GM19043 (cell line): ENCODE results near the gene DNAJB1.
"Not testable (repeated sequence)": the region's sequence is repeated elsewhere in the genome, so short reads cannot be mapped to it uniquely, and the experiment has no call there.

Experiments used
- ATAC-seq: cut with Tn5 transposase; IDR thresholded peaks from one replicate; pipeline ENCODE4 v1.9.1; 2021; ENCODE audit warnings: low read depth; ENCODE audit not compliant: unreplicated experiment

The DNAJB1 gene

DNA sequence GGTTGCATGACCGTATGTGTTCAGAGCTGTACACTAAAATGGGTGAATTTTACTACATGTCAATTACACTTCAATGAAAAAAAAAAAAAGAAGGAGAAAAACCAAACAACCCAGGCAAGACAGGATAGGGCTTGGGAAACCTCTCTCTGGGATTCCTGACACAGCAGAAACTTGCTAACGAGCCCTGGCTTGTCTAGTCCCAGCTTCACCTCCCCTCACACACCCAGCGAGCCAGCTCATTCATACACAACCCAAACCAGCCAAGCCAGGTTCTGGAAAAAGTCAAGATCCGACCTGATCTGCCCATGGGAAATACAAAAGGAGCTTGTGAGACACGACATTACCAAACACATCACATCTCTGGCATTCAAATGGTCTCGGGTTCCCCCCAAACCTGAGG, 7.5 kb upstream of the DNAJB1 start:
- ATAC-seq, result no peak

DNA sequence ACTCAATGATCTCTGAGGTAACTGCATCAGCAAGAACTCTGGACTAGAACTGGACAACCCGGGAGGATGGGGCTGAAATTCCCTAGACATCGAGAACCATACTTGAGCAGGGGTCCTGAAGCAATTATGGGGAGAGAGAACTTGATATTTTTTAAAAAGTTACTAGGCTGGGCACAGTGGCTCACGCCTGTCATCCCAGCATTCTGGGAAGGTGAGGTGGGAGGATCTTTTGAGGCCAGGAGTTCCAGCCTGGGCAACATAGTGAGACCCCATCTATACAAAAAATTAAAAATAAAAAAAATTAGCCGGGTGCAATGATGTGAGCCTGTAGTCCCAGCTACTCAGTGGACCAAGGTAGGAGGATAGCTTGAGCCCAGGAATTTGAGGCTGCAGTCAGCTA, 2.3 kb upstream of the DNAJB1 start:
- no peak for ATAC-seq

DNA sequence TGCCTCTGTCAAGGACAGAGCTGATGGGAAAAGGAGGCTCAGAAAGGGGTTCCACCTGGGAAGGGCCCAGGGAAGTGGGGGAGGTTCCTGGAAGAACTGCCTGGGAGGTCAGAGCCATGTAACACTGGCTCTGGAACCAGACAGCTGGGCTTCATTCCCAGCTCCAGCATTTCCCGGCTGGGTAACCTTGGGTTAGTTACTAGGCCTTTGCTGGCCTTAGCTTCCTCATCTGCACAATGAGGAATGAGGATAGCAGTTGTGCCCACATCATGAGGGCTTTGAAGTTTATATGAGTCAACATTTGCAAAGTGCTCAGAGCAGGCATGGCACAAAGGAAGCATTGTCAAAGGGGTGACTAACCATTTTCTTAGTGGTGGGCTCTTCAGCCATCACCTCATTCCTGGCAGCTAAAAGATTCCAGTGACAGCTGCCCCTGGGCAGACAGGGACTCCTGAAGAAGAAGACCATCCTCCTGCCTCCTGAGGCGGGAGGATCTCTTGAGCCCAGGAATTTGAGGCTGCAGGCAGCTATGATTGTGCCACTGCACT, 1.7 kb upstream of the DNAJB1 start:
- no peak for ATAC-seq

DNA sequence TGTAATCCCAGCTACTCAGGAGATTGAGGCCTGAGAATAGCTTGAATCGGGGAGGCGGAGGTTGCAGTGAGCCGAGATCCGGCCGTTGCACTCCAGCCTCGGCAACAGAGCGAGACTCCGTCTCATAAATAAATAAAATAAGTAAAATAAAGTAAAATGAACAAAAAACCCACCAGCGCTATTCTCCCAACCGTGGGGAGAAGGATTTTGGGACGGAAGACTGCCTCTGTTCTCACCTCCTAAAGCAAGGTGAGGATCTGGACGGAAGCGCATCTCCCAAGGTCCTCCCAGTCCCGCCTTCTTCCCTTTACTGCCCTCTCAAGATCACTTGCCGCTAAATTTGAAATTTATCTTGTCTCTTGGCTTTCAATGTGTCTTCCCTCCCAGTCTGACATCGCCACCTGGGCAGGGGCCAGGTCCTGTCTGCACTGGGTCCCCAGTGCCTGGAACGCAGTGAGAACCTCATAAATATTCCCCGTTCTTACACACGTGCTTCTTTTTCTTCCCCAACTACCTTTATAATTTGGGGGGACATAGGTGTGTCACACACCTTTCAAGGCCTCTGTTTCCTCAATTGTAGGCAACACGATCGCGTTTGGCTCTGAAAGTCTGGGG, 1.2 kb upstream of the DNAJB1 start:
- ATAC-seq, result no peak

DNA sequence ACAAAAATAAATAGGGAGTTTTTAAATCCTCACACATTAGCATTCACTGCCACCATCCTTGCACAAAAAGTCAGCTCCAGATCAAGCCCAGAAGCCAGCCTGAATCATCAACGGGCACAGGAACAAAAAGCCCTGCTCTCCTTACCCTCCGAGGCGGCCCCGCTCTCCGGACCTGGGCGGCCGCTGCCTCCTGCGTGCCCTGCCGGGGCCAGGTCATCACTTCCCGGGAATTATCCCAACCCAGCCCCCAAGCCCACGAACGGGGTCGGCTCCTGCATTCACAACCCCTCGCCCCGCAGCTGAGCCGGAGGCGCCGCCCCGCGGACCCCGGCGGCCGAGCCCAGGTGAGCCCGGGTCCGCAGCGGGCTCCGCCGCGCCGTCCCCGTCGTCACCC, 754 bp downstream of the DNAJB1 start:
- no peak for ATAC-seq

DNA sequence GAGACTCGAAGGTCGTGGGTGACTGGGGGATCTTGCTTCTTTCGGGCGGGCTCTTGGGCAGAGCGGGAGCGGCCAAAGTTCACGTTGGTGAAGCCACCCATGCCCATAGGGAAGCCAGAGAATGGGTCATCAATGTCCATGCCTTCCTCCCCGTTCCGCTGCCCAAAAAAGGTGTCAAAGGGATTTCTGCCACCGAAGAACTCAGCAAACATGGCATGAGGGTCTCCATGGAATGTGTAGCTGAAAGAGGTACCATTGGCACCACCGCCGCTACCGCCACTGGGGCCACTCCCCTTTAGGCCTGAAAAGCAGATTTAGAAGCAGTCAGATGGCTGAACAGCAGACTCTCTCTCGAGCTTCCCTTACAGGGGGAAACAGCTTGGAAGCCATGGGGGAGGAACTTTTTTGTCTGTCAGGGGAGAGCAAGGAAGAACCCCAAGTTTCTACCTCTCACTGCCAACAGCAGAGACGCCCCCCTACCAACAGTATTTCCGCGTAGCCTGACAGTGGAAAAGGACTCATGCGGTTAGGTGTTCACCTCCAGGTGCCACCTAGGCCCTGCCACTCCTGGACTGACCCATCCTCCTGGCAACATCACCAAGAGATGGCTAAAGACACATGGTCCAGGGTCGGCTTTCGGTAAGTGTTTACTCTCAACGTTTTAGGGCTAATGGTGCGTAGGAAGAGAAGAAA, 1.3 kb downstream of the DNAJB1 start:
- no peak for ATAC-seq

DNA sequence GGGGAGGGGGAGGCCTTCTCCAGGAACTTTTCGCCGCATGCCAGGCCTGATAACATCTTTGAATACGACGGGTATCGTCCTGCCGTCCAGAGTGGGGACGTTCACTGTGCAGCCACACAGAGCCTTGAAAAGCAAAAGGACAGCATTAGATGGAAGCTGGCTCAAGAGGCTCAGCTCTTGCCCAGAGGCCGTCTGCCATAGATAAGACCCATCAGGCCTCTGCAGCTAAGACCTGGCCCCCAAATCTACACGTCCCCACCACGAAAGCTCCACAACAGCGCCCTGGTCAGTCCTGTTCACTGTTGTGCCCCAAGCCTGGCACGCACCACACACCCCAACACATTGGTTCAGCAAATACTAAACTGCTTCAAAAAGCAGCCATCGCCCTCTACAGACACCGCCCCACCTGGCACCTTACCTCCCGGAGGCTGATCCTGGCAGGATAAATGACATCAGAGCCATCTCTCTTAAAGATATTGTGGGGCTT, 2.1 kb downstream of the DNAJB1 start:
- ATAC-seq, result no peak

DNA sequence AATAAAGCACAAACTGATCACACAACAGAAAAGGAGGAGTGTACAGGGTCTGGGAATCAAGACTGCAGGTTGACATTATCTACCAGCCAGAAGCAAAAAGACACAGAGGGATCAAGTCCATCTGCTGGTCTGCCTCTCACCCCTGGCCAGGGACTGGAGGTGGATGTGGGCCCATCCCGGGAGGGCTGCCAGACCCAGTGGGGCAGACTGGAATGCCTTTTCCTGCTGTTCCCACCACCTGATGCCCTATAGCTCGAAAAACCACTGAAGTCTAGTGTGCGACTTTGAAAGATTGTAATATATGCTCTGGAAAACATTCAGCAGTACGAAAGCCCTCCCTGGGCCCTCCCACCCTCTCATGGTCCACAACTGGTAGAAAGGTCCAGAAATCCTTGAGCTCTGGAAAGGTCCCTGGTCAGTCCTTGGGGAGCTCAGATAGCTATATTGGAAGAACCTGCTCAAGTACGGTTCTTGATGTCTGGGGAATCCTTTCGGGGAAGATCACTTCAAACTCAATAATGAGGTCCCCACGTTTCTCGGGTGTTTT, 2.6 kb downstream of the DNAJB1 start:
- no peak for ATAC-seq

DNA sequence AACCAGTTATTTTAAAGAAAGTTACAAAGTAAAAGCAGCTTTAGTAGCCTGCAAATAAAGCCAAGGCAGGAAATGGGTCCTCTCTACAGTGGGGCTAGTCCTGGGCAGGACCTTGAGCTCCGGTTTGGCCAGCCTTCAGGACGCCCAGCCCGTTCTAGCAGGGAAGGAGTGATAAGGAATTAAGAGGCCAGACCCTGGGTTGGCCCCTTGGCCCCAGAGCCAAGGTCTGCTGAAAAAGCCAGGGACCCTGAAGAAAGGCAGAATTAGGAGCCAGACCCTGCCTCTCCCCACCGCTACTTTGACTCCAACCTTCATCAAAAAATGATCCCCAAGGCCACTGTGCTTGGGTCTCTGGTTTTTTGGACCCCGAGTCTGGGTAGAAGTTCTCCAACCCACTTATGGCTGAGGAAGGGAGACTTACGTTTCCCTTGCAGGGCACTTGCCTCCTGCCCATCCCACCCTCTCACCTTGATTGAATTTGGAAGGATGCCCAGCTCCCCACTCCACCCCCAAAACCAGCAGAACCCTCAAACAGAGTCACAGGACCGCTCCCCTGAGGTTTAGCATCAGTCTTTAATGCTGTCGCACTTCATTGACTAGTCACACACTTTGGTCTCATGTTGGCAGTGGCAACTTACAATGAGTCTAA, 3.9 kb downstream of the DNAJB1 start:
- ATAC-seq, result no peak

DNA sequence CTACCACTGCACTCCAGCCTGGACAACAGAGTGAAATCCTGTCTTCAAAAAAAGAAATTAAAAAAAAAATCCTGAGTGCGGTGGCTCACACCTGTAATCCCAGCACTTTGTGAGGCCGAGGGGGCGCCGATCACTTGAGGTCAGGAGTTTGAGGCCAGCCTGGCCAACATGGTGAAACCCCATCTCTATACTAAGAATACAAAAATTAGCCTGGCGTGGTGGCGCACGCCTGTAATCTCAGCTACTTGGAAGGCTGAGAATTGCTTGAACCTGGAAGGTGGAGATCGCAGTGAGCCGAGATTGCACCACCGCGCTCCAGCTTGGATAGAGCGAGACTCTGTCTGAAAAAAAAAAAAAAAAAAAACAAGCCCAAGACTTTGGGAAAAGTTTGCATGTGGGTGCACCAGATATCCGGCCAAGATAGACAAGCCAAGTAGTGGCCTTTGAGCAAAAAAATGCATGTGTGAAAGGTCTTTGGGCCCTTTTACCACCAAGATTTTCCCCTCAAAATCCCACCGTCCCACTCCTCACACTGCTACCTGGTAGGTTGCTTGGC, 5.7 kb downstream of the DNAJB1 start:
- no peak for ATAC-seq

DNA sequence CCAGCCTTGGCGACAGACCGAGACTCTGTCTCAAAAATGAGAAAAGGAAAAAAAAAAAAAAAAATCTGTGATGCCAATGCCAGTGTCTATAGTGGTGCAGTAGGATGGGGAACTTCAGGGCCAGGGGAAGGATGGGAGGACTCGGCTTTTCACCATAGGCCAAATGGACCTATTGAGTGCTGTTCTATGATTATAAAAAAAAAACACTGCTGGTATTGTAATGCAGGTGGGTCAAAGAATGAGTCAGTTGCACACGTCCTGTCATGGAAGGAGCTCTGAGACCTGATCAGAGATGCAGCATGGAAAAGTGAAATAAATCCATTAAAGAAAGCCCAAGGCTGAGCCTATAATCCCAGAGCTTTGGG, 7.0 kb downstream of the DNAJB1 start:
- ATAC-seq, result no peak

DNA sequence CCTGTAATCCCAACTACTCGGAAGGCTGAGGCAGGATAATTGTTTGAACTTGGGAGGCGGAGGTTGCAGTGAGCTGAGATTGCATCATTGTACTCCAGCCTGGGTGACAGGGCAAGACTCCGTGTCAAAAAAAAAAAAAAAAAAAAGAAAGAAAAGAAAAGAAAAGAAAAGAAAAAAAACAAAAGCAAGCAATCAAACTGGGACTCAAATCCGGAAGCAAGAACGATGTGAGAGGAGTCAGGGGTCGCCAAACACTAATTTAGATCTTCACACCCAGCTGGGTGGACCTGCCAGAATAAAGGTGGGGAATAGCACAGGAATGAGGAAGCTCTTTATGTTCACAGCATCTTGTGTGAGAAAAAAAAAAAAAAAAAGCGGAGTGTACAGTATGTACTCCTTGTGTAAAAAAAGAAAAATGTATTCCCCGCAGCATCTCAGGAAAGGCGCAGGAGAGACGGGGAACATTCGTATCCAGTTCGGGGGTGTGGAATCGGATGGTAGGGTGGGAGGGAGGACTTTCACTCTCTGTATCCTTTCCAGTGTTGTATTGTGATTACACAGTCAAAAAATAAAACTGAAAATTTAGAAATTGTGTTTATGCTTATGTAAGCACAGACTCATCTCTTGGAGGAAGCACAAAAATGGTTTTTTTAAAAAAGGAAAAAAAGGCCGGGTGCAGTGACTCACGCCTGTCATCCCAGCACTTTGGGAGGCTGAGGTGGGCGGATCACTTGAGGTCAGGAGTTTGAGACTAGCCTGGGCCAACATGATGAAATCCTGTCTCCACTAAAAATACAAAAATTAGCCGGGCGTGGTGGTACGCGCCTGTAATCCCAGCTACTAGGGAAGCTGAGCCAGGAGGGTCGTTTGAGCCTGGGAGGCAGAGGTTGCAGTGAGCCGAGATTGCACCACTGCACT, 7.6 kb downstream of the DNAJB1 start:
- no peak for ATAC-seq

DNA sequence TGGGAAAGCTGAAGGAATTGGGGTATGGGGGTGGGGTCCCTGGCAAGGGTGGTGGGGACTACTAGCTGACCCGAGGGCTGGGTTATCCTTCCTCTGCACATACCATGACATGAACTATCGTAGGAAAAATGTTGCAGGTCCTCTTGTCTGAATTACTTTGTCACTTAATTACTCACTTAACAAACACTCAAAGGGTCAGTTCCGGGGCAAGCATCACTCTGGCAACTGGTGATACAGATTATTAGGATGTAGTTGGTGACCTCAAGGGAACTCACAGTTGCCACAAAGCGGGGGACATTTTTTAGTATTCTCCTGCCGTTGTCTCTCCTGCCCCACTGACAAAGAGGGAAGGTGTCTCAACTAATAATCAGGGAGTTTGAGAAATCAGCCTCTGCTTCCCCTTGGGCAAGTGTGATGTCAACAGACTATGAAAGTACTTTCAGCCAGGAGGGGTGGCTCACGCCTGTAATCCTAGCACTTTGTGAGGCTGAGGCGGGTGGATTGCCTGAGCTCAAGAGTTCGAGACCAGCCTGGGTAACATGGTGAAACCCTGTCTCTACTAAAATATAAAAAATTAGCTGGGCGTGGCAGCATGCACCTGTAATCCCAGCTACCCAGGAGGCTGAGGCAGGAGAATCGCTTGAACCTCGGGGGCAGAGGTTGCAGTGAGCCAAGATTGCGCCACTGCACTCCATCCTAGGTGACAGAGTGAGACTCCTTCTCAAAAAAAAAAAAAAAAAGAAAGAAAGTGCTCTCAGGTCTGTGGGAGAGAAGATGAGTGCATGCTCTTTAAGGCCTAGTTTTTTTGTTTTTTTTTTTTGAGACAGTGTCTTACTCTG, 10.3 kb downstream of the DNAJB1 start:
- ATAC-seq, result no peak

DNA sequence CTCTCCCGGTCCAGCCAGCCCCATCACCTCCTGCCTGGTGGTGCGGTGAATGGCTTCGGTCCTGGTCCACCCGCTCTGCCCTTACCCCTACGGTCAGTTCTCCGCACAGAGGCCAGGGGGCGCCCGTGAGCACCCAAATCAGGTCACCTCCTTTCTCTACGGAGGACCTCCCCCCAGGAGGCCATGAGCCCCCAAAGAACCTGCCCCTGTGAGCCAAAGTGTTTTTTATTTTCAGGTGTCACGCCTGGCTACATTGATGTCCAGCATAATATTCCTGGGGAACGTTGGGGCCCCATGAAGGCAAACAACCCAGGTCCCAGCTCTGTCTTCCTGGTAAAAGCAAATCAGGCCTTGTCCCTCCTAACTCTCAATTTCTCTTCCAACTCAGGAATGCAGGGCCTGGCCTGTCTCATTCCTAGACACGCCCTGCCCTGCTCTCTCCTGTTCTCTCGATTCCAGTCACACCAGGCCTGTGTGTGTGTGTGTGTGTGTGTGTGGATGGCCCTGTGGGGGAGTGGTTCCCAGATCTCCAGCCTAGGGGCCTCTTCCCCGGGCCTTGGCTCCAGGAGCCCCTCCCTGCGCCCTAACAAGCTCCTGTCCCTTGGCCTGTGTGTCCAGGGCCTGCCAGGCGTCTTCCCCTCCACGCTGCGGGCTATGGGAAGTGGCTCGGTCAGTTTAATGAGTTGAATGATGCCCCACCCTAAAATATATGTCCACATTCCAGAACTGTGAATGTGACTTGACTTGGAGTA, 12.5 kb downstream of the DNAJB1 start:
- ATAC-seq, result no peak

DNA sequence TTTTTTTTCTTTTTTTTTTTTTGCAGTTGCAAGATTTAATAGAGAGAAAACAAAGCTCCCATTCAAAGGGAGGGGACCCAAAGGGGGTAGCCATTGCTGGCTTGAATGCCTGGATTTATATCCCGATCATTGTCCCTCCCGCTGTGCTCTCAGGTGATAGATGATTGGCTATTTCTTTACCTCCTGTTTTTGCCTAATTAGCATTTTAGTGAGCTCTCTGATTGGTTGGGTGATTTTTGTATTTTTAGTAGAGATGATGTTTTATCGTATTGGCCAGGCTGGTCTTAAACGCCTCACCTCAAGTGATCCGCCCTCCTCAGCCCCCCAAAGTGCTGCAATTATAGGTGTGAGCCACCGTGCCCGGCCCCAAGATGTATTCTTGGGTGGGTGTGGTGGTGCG, 13.6 kb downstream of the DNAJB1 start:
- not testable (repeated sequence) for ATAC-seq

DNA sequence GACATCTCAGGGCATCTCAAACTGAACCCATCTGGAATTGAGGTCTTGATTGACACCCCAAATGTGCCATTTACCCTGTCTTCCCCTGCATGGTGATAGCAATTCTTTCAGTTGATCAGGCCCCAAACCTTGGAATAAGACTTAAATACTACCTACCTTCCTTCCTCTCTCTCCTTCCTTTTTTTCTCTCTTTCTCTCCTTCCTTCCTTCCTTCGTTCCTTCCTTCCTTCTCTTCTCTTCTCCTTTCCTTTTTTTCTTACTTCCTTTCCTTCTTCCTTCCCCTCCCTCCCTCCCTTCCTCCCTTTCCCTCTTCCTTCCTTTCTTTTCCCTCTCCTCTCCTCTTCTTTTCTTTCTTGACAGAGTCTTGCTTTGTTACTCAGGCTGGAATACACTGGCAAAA, 14.9 kb downstream of the DNAJB1 start:
- ATAC-seq, result no peak

DNA sequence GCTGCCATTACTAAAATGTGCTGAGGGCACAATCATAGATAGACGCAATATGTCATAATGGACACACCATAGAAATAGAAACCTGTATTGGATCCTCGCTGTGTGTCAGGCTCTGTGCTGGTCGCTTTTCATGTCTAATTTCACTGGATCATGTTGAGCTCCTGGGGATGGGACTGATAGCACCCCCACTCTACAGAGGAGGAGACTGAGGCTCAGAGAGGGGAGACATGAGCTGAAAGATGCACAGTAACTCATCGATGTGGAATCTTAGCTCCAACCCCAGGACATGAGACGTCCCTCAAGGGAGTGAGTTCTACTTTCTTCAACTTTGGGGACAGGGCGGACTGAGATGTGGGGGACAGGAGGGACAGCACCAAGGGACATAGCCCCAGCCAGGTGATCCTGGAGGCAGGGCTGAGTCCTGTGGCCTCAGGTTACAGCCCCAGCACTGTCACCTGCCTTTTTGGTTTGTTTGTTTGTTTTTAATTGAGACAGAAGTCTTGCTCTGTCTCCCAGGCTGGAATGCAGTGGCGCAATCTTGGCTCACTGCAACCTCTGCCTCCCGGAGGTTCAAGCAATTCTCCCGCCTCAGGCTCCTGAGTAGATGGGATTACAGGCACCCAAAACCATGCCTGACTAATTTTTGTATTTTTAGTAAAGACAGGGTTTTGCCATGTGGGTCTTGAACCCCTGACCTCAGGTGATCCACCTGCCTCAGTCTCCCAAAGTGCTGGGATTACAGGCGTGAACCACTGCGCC, 15.7 kb downstream of the DNAJB1 start:
- no peak for ATAC-seq
